Progenitor cell of endocrine pancreas (in vitro differentiated cells): ENCODE measurements around the gene SPATA9. TPM values are rescaled to one million over a fixed set of nuclear protein-coding genes. Genes with fewer than 3 reads are reported as not detected.

Experiments
- DNase-seq: peaks from one replicate; pipeline ENCODE4 v3.0.0; 2021; ENCODE audit warnings: low spot score; ENCODE audit not compliant: unreplicated experiment
- H3K27ac Mint-ChIP-seq: 2 replicates; pipeline ENCODE4 v1.8.0; 2021; ENCODE audit warnings: mild to moderate bottlenecking, moderate library complexity, mixed read lengths
- H3K27me3 Mint-ChIP-seq: 2 replicates; pipeline ENCODE4 v1.8.0; 2021; ENCODE audit warnings: mixed read lengths
- H3K36me3 Mint-ChIP-seq: 2 replicates; pipeline ENCODE4 v1.8.0; 2022; ENCODE audit warnings: mixed read lengths; ENCODE audit not compliant: insufficient read depth
- H3K4me1 Mint-ChIP-seq: 2 replicates; pipeline ENCODE4 v1.8.0; 2021; ENCODE audit warnings: low read depth, mixed read lengths
- H3K4me3 Mint-ChIP-seq: 2 replicates; pipeline ENCODE4 v1.8.0; 2021; ENCODE audit warnings: low read depth, mild to moderate bottlenecking, moderate library complexity, mixed read lengths
- H3K9me3 Mint-ChIP-seq: 2 replicates; pipeline ENCODE4 v1.8.0; 2021; ENCODE audit warnings: low read depth, mixed read lengths
- CTCF ChIP-seq: fragments of 200-600 bp; sonication (generic); IDR thresholded peaks from one replicate; pipeline ENCODE4 v1.5.0; 2021; ENCODE audit warnings: antibody characterized with exemption, mild to moderate bottlenecking; ENCODE audit not compliant: unreplicated experiment
- total RNA-seq: library from RNA; stranded (reverse); gene quantifications from 2 replicates; pipeline ENCODE4 v1.2.1, GENCODE V29; 2021

The SPATA9 gene
- total RNA-seq, 1 donor from 2014 or later: not detected

GRCh38 chr5:95620030-95620869 lies 62.5 kb downstream of the SPATA9 start, which contains the start of gene GPR150:
TSS of gene GPR150 (plus strand) at chr5:95620087. CDS start at chr5:95620276, 189 bp downstream.
- Mint-ChIP-seq H3K27me3 (peaks cover 67% of the 10 kb centered on the region), H3K4me1 (peaks cover 6% of the 10 kb centered on the region), H3K4me3 (peak within 1 kb of the TSS; percentile 72), H3K36me3 (no peaks in the 10 kb centered on the region), H3K27ac (no peak within 1 kb of the TSS), H3K9me3 (no peaks in the 10 kb centered on the region)
- peak; percentile 48 for DNase-seq
- TF ChIP-seq CTCF: peak; percentile 18

GRCh38 chr5:95619514-95620029 lies 63.2 kb downstream of the SPATA9 start:
- no peak for DNase-seq
- no peak overlapping the region for H3K27ac Mint-ChIP-seq
- H3K4me1 Mint-ChIP-seq: peaks cover 6% of the 10 kb centered on the region
- H3K27me3 Mint-ChIP-seq: peaks cover 63% of the 10 kb centered on the region
- peak overlapping the region; percentile 72 for H3K4me3 Mint-ChIP-seq
- H3K36me3 Mint-ChIP-seq: no peaks in the 10 kb centered on the region
- no peak for TF ChIP-seq CTCF
- H3K9me3 Mint-ChIP-seq: no peaks in the 10 kb centered on the region

DNA sequence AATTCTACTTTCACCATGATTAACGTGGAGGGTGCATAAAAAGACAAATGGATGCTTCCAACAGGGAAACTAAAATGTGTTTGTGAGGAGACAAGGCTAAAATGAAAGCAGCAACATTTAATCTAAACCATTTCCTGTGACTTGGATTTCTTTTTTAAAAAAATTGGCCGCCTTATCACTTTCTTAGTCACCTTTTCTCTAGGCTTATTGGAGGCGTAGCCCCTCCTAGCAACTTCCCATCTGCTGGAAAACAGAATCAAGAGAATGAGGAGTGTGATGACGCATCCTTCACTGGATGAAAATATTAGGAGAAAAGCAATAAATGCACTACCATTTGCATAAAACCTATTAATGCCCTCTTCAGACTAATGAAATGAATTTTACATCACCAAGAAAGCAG lies 63.7 kb downstream of the SPATA9 start:
- H3K36me3 Mint-ChIP-seq: no peaks in the 10 kb centered on the region
- peak overlapping the region; percentile 72 for H3K4me3 Mint-ChIP-seq
- DNase-seq: no peak

DNA sequence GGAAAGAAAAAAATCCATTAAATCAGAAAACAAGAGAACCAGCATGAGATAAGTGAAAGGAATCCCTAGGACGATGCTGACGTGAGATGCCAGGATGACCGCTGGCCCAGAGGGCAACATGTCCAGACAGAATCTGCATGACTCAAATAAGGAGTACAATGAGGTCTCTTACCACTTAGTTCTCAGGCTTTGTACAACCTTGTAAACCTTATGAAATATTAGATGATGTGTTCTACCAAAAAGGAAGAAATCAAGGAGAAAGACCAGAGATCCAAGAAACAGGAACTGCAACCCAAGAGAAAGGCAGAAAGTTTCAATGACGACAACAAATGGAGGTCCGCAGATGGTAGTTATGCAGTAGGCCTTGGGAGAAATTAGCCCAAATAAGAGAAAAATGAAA lies 65.7 kb downstream of the SPATA9 start:
- TF ChIP-seq CTCF: no peak
- peaks cover 38% of the 10 kb centered on the region for H3K27me3 Mint-ChIP-seq
- H3K27ac Mint-ChIP-seq: no peak overlapping the region
- peaks cover 1% of the 10 kb centered on the region for H3K36me3 Mint-ChIP-seq
- peaks cover 9% of the 10 kb centered on the region for H3K9me3 Mint-ChIP-seq
- DNase-seq: no peak
- H3K4me3 Mint-ChIP-seq: no peak overlapping the region
- peaks cover 6% of the 10 kb centered on the region for H3K4me1 Mint-ChIP-seq

More for the DNA sequence above, 63.7 kb downstream of the SPATA9 start:
- H3K9me3 Mint-ChIP-seq: no peaks in the 10 kb centered on the region
- H3K4me1 Mint-ChIP-seq: peaks cover 6% of the 10 kb centered on the region
- H3K27me3 Mint-ChIP-seq: peaks cover 59% of the 10 kb centered on the region
- H3K27ac Mint-ChIP-seq: no peak overlapping the region
- no peak for TF ChIP-seq CTCF

DNA sequence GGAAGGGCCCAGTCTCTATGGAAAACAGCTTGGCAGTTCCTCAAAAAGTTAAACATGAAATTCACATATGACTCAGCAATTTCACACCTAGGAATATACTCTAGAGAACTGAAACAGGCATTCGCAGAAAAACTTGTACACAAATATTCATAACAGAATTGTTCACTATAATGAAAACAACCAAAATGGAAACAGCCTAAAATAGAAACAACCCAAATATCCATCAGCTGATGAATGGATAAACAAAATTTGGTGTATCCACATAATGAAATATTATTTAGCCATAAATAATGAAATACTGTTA lies 67.7 kb downstream of the SPATA9 start:
- peaks cover 1% of the 10 kb centered on the region for H3K36me3 Mint-ChIP-seq
- H3K27ac Mint-ChIP-seq: no peak overlapping the region
- no peak overlapping the region for H3K4me3 Mint-ChIP-seq
- H3K4me1 Mint-ChIP-seq: peaks cover 6% of the 10 kb centered on the region
- peaks cover 29% of the 10 kb centered on the region for H3K27me3 Mint-ChIP-seq
- no peak for TF ChIP-seq CTCF
- H3K9me3 Mint-ChIP-seq: peaks cover 9% of the 10 kb centered on the region
- no peak for DNase-seq
